ENCODE results near the gene BTBD7. TPM values are rescaled to one million over a fixed set of nuclear protein-coding genes. Genes with fewer than 3 reads are reported as not detected.

Gene BTBD7
- total RNA-seq, 4 donors from 2014 or later: 20.5 to 34.0 (median 25.7) TPM

- TF ChIP-seq CTCF (IDR thresholded peaks at IDR 0.05): no peak
- DNase-seq (ENCODE audit: low spot score) (no peak), ATAC-seq (ENCODE audit: low FRiP score) (no peak)
Observed at GRCh38 chr14:93271111-93271510, 61.7 kb downstream of the BTBD7 start.

- ATAC-seq (ENCODE audit: low FRiP score) (no peak), DNase-seq (ENCODE audit: low spot score) (no peak)
- no peak for TF ChIP-seq CTCF (IDR thresholded peaks at IDR 0.05)
Observed at GRCh38 chr14:93269341-93270068, 63.3 kb downstream of the BTBD7 start.

- no peak for ATAC-seq (ENCODE audit: low FRiP score)
- no peak for TF ChIP-seq CTCF (IDR thresholded peaks at IDR 0.05)
- DNase-seq (ENCODE audit: low spot score): no peak
Observed at GRCh38 chr14:93268406-93268805, 64.4 kb downstream of the BTBD7 start.

GRCh38 chr14:93267149-93267711 lies 65.6 kb downstream of the BTBD7 start:
- no peak for TF ChIP-seq CTCF (IDR thresholded peaks at IDR 0.05)
- ATAC-seq (ENCODE audit: low FRiP score) (no peak), DNase-seq (ENCODE audit: low spot score) (no peak)

GRCh38 chr14:93266127-93266526 lies 66.7 kb downstream of the BTBD7 start:
- no peak for DNase-seq (ENCODE audit: low spot score)
- no peak for TF ChIP-seq CTCF (IDR thresholded peaks at IDR 0.05)
- ATAC-seq (ENCODE audit: low FRiP score): no peak

GRCh38 chr14:93263416-93263815 lies 69.4 kb downstream of the BTBD7 start:
- no peak for TF ChIP-seq CTCF (IDR thresholded peaks at IDR 0.05)
- no peak for ATAC-seq (ENCODE audit: low FRiP score)
- DNase-seq (ENCODE audit: low spot score): no peak

- ATAC-seq (ENCODE audit: low FRiP score): no peak
- DNase-seq (ENCODE audit: low spot score): no peak
- TF ChIP-seq CTCF (IDR thresholded peaks at IDR 0.05): no peak
Observed at GRCh38 chr14:93262446-93262845, 70.4 kb downstream of the BTBD7 start.

Data from omental fat pad (tissue), 4 donors.